Sigmoid colon (tissue), 3 donors: Measurements from ENCODE around the gene RGS9.

Experiments
- CTCF ChIP-seq, 4 experiments: fragments of 450-650 bp in 3 of 4; fragments of 200-600 bp in 1 of 4; IDR thresholded peaks; one replicate each; pipeline ENCODE4 v1.5.1; 2016 to 2019; ENCODE audit warnings: antibody characterized with exemption in 4 of 4, mild to moderate bottlenecking in 3 of 4, moderate library complexity in 2 of 4
- POLR2A ChIP-seq, 2 donors: fragments of 450-650 bp; IDR thresholded peaks; one replicate each; pipeline ENCODE4 v1.6.1; 2016; ENCODE audit warnings: antibody characterized with exemption in 2 of 2, mild to moderate bottlenecking in 2 of 2, moderate library complexity in 2 of 2

- TF ChIP-seq CTCF (IDR thresholded peaks at IDR 0.05), result no peak
- no peak for TF ChIP-seq POLR2A (IDR thresholded peaks at IDR 0.05)
Measured at GRCh38 chr17:65099475-65099874, 37.7 kb upstream of the RGS9 start.
